Anterior cingulate cortex (tissue), 58 donors: ENCODE data around the gene CACNG3.
A peak's percentile ranks its signal among the peaks of the same experiment; 100 is the strongest.
"Not testable (repeated sequence)": the region's sequence is repeated elsewhere in the genome, so short reads cannot be mapped to it uniquely, and the experiment has no call there.

ENCODE experiments used
- DNase-seq, 58 donors: peaks; one replicate each; lab custom pipeline; 2025; lab: John Stamatoyannopoulos, UW

CACNG3 gene

DNA sequence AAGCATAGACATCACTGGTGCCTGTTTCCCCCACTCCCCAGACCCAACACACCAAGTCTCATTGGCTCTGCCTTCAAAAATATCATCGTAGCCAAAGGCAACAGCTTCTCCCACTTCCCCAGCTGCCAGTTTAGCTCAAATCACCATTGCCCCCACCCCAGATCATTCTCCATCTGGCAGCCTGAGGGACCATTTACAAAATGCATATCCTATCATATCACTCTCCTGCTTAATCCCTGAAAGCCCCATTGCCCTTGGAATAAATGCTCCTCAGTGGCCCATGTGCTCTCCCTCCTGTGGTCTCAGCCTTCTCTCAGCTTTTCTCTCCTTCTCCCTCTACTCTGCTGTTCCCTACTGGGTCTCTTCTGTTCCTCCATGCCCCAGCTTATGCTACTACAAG is 68.3 kb downstream of the CACNG3 start:
- no peak for DNase-seq

DNA sequence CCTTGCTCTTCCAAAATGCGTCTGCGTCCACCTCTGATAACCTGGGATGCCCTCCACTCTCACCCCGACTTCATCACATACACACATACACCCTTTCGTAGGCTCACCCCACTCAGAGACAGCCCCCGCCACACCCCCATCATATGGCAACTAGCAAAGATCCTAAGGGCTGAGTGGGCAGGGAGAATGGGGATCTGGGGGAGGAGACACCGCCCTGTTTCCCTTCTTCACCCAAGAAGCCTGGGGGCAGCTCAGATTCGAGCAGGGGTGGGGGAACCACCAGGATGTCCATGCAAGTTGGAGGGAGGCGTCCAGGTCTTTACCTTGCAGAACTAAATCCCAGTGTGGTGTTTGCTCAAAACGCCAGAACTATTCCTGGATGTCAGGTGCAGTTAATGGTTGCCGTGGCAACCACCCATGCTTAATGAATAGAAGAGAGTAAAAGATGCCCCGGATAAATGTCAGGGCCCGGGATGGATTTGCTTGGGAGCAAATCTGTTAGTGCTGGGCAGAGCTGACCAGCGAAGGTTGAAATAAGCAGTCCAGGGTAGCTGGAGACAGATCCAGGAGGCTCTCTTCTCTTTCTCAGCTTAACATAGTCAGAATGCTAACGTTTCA is 72.8 kb downstream of the CACNG3 start:
- peak in 1 of 58 donors; percentile 67 for DNase-seq

- DNase-seq, result no peak
Measured at GRCh38 chr16:24332178-24332577, 76.0 kb downstream of the CACNG3 start.

GRCh38 chr16:24332582-24333090 is 76.5 kb downstream of the CACNG3 start:
- DNase-seq, result no peak

GRCh38 chr16:24336491-24336890 is 80.4 kb downstream of the CACNG3 start:
- DNase-seq, result no peak

DNA sequence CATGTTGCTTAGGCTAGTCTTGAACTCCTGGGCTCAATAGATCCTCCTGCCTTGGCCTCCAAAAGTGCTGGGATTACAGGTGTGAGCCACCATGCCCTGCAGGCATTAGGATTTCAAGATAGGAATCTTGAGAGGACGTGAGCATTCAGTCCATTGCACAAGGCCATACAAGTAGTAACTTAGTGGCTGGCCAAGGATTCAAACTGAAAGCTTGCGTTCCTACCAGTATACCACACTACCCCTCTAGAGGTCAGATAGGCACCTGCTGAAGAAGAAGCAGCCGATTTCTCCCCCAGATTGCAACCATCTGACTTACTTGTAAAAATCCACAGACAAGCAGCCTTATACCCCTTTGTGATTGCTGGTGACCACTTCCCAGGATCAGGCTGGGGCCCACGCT is 80.9 kb downstream of the CACNG3 start:
- no peak for DNase-seq

DNA sequence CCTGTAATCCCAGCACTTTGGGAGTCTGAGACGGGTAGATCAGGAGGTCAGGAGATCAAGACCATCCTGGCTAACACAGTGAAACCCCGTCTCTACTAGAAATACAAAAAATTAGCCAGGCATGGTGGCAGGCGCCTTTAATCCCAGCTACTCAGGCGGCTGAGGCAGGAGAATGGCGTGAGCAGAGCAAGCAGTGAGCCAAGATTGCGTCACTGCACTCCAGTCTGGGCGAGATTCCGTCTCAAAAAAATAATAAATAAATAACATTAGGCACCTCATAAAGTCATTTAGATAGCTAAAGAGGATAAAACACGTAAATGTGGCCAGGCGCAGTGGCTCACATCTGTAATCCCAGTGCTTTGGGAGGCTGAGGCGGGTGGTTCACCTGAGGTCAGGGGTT is 87.7 kb downstream of the CACNG3 start:
- not testable (repeated sequence) for DNase-seq

GRCh38 chr16:24344784-24345183 is 88.6 kb downstream of the CACNG3 start:
- no peak for DNase-seq

- no peak for DNase-seq
Measured at GRCh38 chr16:24345704-24346103, 89.6 kb downstream of the CACNG3 start.

DNA sequence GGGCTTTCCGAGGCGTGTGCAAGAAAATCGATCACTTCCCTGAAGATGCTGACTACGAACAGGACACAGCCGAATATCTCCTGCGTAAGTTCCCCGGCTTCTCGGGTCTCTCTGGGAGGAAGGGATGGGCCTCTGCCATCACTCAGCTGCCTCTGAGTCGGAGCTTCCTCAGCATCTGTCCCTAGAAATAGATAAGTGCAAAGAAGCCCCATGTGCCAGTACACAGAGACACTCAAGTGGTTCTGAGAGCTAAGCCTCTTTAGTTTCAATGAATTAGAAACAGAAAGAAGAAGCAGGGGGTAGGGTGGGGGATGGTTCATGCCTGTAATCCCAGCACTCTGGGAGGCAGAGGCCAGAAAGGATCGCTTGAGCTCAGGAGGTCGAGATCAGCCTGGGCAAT is 90.6 kb downstream of the CACNG3 start:
- no peak for DNase-seq

GRCh38 chr16:24347556-24347955 is 91.4 kb downstream of the CACNG3 start:
- DNase-seq, result no peak

- DNase-seq, result no peak
Measured at GRCh38 chr16:24348545-24349290, 92.6 kb downstream of the CACNG3 start.

GRCh38 chr16:24349320-24349719 is 93.2 kb downstream of the CACNG3 start:
- DNase-seq, result no peak

- no peak for DNase-seq
Measured at GRCh38 chr16:24352746-24353145, 96.6 kb downstream of the CACNG3 start.

- no peak for DNase-seq
Measured at GRCh38 chr16:24353622-24354021, 97.5 kb downstream of the CACNG3 start.

- no peak for DNase-seq
Measured at GRCh38 chr16:24357511-24357910, 101.4 kb downstream of the CACNG3 start.

DNA sequence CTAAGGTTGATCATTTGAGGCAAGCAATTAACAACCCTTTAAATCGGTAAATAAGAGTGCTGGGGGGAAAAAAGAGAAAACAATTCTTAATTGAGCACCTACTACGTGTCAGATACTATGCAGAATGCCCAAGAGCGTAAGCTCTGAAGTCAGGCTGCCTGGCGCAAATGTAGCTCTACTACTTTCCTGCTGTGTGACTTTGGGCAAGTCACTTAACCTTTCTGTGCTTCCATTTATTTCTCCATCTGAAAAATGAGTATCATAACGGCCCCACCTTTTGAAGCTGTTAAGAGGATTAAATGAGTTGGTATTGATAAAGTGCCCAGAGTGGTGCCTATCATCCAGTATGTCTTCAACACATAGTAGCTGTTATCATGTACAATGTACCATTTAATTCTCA is 102.0 kb downstream of the CACNG3 start:
- DNase-seq, result no peak

DNA sequence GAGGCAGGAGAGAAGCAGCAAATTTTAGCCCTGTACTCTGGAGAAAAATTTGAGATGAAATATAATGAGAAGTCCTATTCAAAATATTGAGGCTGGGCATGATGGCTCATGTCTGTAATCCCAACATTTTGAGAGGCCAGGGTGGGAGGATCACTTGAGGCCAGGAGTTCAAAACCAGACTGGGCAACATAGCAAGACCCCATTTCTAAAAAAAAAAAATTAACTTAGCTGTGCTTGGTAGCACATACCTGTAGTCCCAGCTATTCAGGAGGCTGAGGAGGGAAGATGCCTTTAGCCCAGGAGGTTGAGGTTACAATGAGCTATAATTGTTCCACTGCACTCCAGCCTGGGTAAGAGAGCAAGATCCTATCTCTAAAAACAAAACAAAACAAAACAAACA is 103.4 kb downstream of the CACNG3 start:
- no peak for DNase-seq

GRCh38 chr16:24360936-24361335 is 104.8 kb downstream of the CACNG3 start:
- no peak for DNase-seq

DNA sequence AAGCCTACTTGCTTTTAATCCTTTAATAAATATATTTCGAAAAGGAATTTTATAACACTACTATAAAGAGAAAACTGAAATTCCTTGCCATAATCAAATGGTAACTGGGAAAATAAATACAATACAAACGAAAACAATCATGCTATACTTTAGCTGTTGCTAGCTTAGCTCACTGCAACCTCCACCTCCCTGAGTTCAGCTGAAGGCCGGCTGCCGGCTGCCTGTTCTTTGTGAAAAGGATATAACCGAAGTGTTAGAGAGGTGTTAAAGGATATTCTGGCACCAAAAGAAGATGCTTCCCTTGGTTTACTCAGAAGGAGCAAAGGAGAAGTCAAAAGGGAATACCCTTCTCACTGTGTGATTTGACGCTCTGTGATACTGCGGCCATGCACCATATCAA is 108.5 kb downstream of the CACNG3 start:
- DNase-seq, result no peak

DNA sequence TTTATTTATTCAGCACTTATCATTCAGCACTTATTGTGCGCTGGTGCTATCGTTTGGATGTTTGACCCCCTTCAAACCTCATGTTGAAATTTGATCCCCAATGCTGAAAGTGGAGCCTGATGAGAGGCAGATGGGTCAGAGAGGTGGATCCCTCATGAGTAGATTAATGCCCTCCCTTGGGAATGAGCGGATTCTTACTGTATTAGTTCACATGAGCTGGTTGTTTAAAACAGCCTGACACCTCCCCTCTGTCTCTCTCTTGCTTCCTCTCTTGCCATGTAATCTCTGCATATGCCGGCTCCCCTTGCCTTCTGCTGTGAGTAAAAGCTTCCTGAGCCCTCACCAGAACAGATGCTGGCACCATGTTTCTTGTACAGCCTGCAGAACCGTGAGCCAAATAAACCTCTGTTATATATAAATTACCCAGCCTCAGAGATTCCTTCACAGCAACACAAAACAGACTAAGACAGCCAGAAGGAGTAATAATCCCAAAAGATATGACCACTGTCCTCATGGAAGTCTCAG is 111.1 kb downstream of the CACNG3 start:
- DNase-seq, result peak in 2 of 58 donors; percentile 3 to 14

- DNase-seq, result peak in 43 of 58 donors; percentile 1 to 74 (median 21)
Measured at GRCh38 chr16:24372824-24373223, 116.7 kb downstream of the CACNG3 start.
